ENCODE measurements around the gene NRXN3. TPM values are rescaled to one million over a fixed set of nuclear protein-coding genes. Genes with fewer than 3 reads are reported as not detected.

The NRXN3 gene
- total and polyA plus RNA-seq, 2 of the 4 experiments (the other 2 are of a cell fraction), result 4.8 to 25.1 TPM

DNA sequence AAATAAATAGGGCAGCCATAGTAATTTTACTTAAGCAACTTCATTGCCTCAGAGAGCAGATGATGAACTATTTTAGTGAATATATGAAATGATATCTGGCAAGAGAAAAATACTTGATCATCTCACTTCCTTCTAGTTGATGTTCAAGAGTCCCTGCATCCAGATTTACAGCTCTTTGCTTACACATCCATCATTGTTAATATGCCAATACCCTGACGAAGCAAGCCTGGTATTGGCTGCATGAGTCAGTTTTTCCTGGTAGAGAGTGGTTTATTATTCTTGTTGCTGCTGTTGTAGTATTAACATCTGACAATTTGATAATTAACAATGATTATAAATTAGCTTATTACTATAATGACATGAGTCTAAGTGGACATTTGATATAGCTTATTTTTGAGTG lies 681.9 kb downstream of the NRXN3 start:
- H3K56ac ChIP-seq (ENCODE audit: extremely low read depth, insufficient read depth, low read length), result no peak overlapping the region
- no peaks in the 10 kb centered on the region for H3K4me1 ChIP-seq (ENCODE audit: control insufficient read depth, insufficient read depth, low read length)
- CTCF ChIA-PET, result no interaction called here
- dilution Hi-C loops (cut with HindIII; ENCODE audit: low sequenced_read_pairs, unreplicated experiment), result no loop called here
- no peak overlapping the region for H3K9ac ChIP-seq (ENCODE audit: low read depth, low read length)
- H3K36me3 ChIP-seq (ENCODE audit: control insufficient read depth, insufficient read depth, low read length), result no peaks in the 10 kb centered on the region
- no peak overlapping the region for H3K4me2 ChIP-seq (ENCODE audit: low read depth, low read length)
- H2BK5ac ChIP-seq (ENCODE audit: low read depth, low read length, poor library complexity, severe bottlenecking), result no peak overlapping the region
- H3K23ac ChIP-seq (ENCODE audit: low read depth, low read length), result no peak overlapping the region
- no peak overlapping the region for H2AFZ ChIP-seq (replicated peaks; ENCODE audit: low read length, poor library complexity)
- no peak for DNase-seq
- H4K5ac ChIP-seq (ENCODE audit: low read depth, low read length), result no peak overlapping the region
- H3K4ac ChIP-seq (ENCODE audit: low read depth, low read length), result no peak overlapping the region
- H3K14ac ChIP-seq (replicated peaks; ENCODE audit: low read depth, low read length), result no peak overlapping the region
- H3K27me3 ChIP-seq (ENCODE audit: control insufficient read depth, insufficient read depth, low read length), result no peaks in the 10 kb centered on the region
- H2AK9ac ChIP-seq (replicated peaks; ENCODE audit: low read depth, low read length, poor library complexity), result no peak overlapping the region
- H2BK20ac ChIP-seq (ENCODE audit: low read depth, low read length), result no peak overlapping the region
- no peaks in the 10 kb centered on the region for H3K9me3 ChIP-seq (ENCODE audit: control insufficient read depth, insufficient read depth, low read length)
- H2AK5ac ChIP-seq (ENCODE audit: low read depth, low read length), result no peak overlapping the region
- H4K8ac ChIP-seq (ENCODE audit: low read depth in 2 of 2, low read length in 2 of 2), result no peak overlapping the region
- H3K79me1 ChIP-seq (ENCODE audit: low read depth in 1 of 2, low read length in 2 of 2), result no peaks in the 10 kb centered on the region
- ATAC-seq (ENCODE audit: low read depth), result no peak
- H3K9me1 ChIP-seq (ENCODE audit: insufficient read depth, low read length), result no peaks in the 10 kb centered on the region
- H4K20me1 ChIP-seq (ENCODE audit: insufficient read depth, low read length), result no peaks in the 10 kb centered on the region
- no peak overlapping the region for H3K18ac ChIP-seq (ENCODE audit: low read depth, low read length)
- no CpG with 5 or more reads among the region's 1 CpG for WGBS, 2 experiments (ENCODE audit: extremely low coverage in 2 of 2, insufficient read length in 1 of 2)
- H2BK120ac ChIP-seq (ENCODE audit: low read depth, low read length), result no peak overlapping the region
- H4K91ac ChIP-seq (ENCODE audit: insufficient read depth, low read depth, low read length), result no peak overlapping the region
- H3K4me3 ChIP-seq (ENCODE audit: insufficient read depth, low read depth, low read length), result no peak overlapping the region
- H2BK15ac ChIP-seq (ENCODE audit: low read depth, low read length), result no peak overlapping the region
- TF ChIP-seq FOS (IDR thresholded peaks at IDR 0.05; ENCODE audit: low read depth, low read length), result no peak
- no peak for TF ChIP-seq CHD1 (IDR thresholded peaks at IDR 0.05; ENCODE audit: low read depth, low read length)
- TF ChIP-seq CEBPB (IDR thresholded peaks at IDR 0.05; ENCODE audit: low read depth, low read length), result no peak
- TF ChIP-seq RCOR1 (IDR thresholded peaks at IDR 0.05; ENCODE audit: insufficient replicate concordance, low read length), result no peak
- no peak for TF ChIP-seq RAD21 (IDR thresholded peaks at IDR 0.05; ENCODE audit: low read length)
- TF ChIP-seq POLR2A (IDR thresholded peaks at IDR 0.05; ENCODE audit: low read depth, low read length), result no peak
- TF ChIP-seq MAZ (IDR thresholded peaks at IDR 0.05; ENCODE audit: borderline replicate concordance, low read depth, low read length), result no peak
- no peak for TF ChIP-seq RFX5 (IDR thresholded peaks at IDR 0.05; ENCODE audit: low read depth, low read length)
- no peak for TF ChIP-seq NFE2L2 (IDR thresholded peaks at IDR 0.05; ENCODE audit: low read depth, low read length)
- TF ChIP-seq, protein P1, sequence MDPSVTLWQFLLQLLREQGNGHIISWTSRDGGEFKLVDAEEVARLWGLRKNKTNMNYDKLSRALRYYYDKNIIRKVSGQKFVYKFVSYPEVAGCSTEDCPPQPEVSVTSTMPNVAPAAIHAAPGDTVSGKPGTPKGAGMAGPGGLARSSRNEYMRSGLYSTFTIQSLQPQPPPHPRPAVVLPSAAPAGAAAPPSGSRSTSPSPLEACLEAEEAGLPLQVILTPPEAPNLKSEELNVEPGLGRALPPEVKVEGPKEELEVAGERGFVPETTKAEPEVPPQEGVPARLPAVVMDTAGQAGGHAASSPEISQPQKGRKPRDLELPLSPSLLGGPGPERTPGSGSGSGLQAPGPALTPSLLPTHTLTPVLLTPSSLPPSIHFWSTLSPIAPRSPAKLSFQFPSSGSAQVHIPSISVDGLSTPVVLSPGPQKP (IDR thresholded peaks at IDR 0.05; ENCODE audit: borderline replicate concordance, low read depth, low read length), result no peak
- no peak for TF ChIP-seq MXI1 (IDR thresholded peaks at IDR 0.05; ENCODE audit: borderline replicate concordance, low read depth, low read length)
- TF ChIP-seq MAFK (IDR thresholded peaks at IDR 0.05; ENCODE audit: low read depth, low read length), result no peak
- no peak for TF ChIP-seq BHLHE40 (IDR thresholded peaks at IDR 0.05; ENCODE audit: low read depth, low read length)
- TF ChIP-seq, protein P2, sequence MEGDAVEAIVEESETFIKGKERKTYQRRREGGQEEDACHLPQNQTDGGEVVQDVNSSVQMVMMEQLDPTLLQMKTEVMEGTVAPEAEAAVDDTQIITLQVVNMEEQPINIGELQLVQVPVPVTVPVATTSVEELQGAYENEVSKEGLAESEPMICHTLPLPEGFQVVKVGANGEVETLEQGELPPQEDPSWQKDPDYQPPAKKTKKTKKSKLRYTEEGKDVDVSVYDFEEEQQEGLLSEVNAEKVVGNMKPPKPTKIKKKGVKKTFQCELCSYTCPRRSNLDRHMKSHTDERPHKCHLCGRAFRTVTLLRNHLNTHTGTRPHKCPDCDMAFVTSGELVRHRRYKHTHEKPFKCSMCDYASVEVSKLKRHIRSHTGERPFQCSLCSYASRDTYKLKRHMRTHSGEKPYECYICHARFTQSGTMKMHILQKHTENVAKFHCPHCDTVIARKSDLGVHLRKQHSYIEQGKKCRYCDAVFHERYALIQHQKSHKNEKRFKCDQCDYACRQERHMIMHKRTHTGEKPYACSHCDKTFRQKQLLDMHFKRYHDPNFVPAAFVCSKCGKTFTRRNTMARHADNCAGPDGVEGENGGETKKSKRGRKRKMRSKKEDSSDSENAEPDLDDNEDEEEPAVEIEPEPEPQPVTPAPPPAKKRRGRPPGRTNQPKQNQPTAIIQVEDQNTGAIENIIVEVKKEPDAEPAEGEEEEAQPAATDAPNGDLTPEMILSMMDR (conservative IDR thresholded peaks at IDR 0.05; ENCODE audit: low read depth, low read length), result no peak
- TF ChIP-seq, protein P3, sequence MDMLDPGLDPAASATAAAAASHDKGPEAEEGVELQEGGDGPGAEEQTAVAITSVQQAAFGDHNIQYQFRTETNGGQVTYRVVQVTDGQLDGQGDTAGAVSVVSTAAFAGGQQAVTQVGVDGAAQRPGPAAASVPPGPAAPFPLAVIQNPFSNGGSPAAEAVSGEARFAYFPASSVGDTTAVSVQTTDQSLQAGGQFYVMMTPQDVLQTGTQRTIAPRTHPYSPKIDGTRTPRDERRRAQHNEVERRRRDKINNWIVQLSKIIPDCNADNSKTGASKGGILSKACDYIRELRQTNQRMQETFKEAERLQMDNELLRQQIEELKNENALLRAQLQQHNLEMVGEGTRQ (IDR thresholded peaks at IDR 0.05; ENCODE audit: low read depth, low read length), result no peak
- TF ChIP-seq SMC3 (IDR thresholded peaks at IDR 0.05; ENCODE audit: low read depth, low read length), result no peak
- no TSS peak for BruUV-seq (replicated peaks)
- POLR2A ChIA-PET (ENCODE audit: unreplicated experiment), result no interaction called here
- no peak overlapping the region for H3K27ac ChIP-seq (ENCODE audit: insufficient read depth, low read length)
- intact Hi-C loops (cut with micrococcal nuclease), result no loop called here
- in situ Hi-C loops (cut with MboI; ENCODE audit: low sequenced_read_pairs), result no loop called here

Data from IMR-90 (cell line).